ENCODE data around the gene LCE1C.

Gene LCE1C

DNA sequence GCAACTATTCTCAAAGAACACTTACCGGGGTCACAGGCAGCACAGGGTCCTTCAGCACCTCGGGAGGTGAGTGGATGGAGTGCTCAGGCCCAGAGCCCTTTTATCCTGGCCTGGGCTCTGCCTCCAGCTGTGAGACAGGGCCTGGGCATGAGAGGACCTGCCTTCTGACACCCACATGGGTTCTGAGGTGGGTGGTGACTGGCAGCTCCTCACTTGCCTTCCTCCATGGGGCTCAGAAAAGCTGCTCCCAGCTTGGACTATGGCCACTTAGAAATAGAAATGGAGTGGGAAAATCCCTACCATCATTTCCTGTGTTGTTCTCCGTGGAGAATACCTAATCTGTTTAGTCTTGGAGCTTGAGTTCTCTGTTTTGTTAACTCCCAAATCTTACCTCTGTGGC lies at the start of gene LCE1C:
Gene LCE1C, minus strand, starts transcription at position 76 of the 400 bp plus-strand sequence. CDS start 1,173 bp downstream, outside the sequence.
- no peak for DNase-seq (ENCODE audit: low read depth in 2 of 2)
- H3K4me3 ChIP-seq (replicated peaks in 1 of 2; ENCODE audit: low read depth in 2 of 2, low read length in 2 of 2) = no peak within 1 kb of the TSS
- TF ChIP-seq, protein P1, sequence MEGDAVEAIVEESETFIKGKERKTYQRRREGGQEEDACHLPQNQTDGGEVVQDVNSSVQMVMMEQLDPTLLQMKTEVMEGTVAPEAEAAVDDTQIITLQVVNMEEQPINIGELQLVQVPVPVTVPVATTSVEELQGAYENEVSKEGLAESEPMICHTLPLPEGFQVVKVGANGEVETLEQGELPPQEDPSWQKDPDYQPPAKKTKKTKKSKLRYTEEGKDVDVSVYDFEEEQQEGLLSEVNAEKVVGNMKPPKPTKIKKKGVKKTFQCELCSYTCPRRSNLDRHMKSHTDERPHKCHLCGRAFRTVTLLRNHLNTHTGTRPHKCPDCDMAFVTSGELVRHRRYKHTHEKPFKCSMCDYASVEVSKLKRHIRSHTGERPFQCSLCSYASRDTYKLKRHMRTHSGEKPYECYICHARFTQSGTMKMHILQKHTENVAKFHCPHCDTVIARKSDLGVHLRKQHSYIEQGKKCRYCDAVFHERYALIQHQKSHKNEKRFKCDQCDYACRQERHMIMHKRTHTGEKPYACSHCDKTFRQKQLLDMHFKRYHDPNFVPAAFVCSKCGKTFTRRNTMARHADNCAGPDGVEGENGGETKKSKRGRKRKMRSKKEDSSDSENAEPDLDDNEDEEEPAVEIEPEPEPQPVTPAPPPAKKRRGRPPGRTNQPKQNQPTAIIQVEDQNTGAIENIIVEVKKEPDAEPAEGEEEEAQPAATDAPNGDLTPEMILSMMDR (IDR thresholded peaks at IDR 0.05; ENCODE audit: low read depth, low read length) = no peak

DNA sequence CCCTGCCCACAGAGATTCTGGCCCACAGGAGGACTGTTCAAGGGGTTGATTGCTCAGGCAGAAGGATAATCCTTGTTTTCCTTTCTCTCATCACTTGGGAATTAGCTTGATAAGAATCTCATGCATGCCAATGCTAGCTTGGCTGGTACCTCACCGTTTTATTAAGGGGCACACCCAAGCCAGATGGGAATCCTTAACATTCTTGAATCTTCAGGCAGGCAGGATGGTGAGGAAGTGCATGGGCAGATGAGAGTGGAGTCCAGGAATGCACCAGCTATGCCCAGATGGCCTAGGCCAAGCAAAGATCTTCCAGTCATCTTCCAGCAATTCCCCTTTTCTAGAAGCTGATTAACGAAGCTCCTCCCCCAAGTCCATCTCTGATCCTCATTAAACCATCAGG lies 49.2 kb upstream of the LCE1C start:
- TF ChIP-seq, protein P1 (IDR thresholded peaks at IDR 0.05; ENCODE audit: low read depth, low read length) = no peak
- no peak overlapping the region for H3K4me3 ChIP-seq (replicated peaks in 1 of 2; ENCODE audit: low read depth in 2 of 2, low read length in 2 of 2)
- DNase-seq (ENCODE audit: low read depth in 2 of 2) = no peak

GRCh38 chr1:152842556-152842955 lies 36.1 kb upstream of the LCE1C start, which contains the start of gene LCE6A:
Gene LCE6A, plus strand, starts transcription at chr1:152842856. Its CDS starts 665 bp downstream, at chr1:152843521.
- no peak within 1 kb of the TSS for H3K4me3 ChIP-seq (replicated peaks in 1 of 2; ENCODE audit: low read depth in 2 of 2, low read length in 2 of 2)
- no peak for DNase-seq (ENCODE audit: low read depth in 2 of 2)
- TF ChIP-seq, protein P1 (IDR thresholded peaks at IDR 0.05; ENCODE audit: low read depth, low read length) = no peak

GRCh38 chr1:152836870-152837269 lies 30.4 kb upstream of the LCE1C start:
- H3K4me3 ChIP-seq (replicated peaks in 1 of 2; ENCODE audit: low read depth in 2 of 2, low read length in 2 of 2) = no peak overlapping the region
- TF ChIP-seq, protein P1 (IDR thresholded peaks at IDR 0.05; ENCODE audit: low read depth, low read length) = no peak
- no peak for DNase-seq (ENCODE audit: low read depth in 2 of 2)

DNA sequence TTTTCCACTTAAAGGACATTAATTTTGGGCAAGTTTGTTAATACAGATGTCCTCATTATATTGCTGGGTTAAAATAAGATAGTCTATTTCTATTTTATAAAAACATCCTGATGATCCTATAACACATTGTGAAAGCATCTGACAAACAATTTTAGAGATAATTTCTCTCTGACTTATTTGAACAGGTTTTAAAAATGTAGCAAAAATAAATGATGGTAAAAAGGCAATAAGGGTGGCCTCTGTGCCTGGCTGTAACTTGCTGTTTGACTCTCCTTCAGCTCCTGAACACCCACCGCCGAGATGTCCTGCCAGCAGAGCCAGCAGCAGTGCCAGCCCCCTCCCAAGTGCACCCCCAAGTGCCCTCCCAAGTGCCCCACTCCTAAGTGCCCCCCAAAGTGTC lies 20.7 kb upstream of the LCE1C start, which contains the start of gene LCE1A:
Gene LCE1A, plus strand, starts transcription at position 301 of the 400 bp plus-strand sequence. Its CDS starts 0 bp downstream, at position 301.
- no peak for DNase-seq (ENCODE audit: low read depth in 2 of 2)
- TF ChIP-seq, protein P1 (IDR thresholded peaks at IDR 0.05; ENCODE audit: low read depth, low read length) = no peak
- no peak within 1 kb of the TSS for H3K4me3 ChIP-seq (replicated peaks in 1 of 2; ENCODE audit: low read depth in 2 of 2, low read length in 2 of 2)

DNA sequence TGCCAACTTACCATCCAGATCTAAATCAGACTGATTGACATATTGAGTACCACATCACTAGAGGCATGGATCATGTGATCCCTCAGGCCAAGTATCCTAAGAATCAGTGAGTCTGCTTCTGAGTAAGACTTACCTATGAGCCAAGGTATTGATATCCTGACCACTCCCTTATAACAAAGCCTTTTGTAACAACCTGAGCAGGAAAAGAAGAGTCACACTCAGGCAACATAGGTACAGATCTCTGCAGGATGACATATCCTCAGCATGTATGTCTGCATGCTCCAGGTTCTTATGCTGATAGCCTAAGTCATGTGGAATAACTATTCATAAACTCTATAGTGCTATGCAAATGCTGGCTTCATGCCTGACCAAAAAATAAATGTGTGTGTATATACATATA lies 18.5 kb upstream of the LCE1C start:
- TF ChIP-seq, protein P1 (IDR thresholded peaks at IDR 0.05; ENCODE audit: low read depth, low read length) = no peak
- H3K4me3 ChIP-seq (replicated peaks in 1 of 2; ENCODE audit: low read depth in 2 of 2, low read length in 2 of 2) = no peak overlapping the region
- DNase-seq (ENCODE audit: low read depth in 2 of 2) = no peak

DNA sequence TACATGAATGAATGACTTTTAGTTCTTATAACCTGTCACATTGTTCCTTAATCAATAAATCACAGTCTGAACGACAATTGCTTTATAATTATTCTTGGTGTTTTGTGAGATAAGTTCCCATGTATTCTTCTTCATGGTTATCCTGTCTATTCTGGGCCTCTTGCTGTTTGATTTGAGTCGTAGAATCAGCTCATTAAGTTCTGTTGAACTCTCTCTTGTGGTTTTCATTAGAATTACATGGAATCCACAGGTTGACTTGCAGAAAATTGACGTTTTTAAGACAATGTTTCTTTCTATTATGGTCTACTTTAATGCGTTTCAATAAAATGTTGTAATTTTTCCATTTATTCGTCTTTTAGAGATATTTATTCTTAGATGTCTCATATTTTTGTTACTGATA lies 16.8 kb upstream of the LCE1C start:
- DNase-seq (ENCODE audit: low read depth in 2 of 2) = no peak
- TF ChIP-seq, protein P1 (IDR thresholded peaks at IDR 0.05; ENCODE audit: low read depth, low read length) = no peak
- H3K4me3 ChIP-seq (replicated peaks in 1 of 2; ENCODE audit: low read depth in 2 of 2, low read length in 2 of 2) = no peak overlapping the region
